Activated CD4-positive, CD25-positive, alpha-beta regulatory T cell treated with anti-CD3 and anti-CD28 coated beads, Interleukin-2, amount 50 U/mL, for 16 hours (primary cell): ENCODE measurements around the gene MMEL1.

Experiments used
- DNase-seq: peaks from one replicate; pipeline ENCODE4 v3.0.0-alpha.2; 2020; ENCODE audit warnings: low read depth, low spot score

The MMEL1 gene

DNA sequence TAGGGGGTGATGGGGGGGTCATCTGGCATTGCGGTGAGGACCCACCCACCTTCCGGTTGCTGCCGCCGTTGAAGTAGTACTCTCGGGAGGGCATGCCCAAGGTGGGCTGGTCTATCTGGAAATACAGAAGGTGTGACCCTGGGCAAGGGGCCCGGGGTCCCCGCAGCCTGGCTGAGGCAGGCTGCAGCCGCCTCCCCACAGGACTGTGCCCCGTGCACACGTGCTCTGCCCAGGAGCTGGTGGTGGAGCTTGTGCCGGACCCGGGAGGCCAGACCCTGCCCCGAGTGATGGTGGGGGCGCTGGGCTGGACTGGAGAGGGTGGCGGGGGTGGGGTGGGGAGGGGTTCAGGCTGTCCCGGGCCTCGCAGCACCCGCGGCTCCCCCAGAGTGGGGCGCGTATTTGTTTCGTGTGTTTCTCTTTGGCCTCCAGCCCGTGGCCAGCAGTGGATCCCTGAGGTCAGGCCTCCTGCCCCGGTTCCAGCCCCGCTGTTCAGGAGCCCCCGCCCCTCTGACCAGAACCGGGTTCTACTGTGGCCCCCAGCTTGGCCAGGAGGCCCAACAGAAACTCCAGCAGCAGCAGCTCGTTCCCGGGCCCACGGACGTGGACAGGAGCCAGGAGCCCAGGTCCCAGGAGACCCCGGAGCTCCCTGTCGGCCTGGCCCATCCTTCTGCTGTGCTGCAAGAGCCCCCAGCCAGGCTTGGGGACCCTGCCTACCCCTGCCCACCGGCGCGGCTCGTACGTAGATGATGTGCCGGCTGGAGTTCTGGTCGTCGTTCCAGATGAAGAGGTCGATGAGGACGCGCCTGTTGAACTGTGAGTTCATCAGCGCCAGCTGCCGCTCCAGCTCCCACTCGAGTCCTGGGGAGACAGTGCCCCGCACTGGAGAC is 27.1 kb downstream of the MMEL1 start:
- DNase-seq: no peak

DNA sequence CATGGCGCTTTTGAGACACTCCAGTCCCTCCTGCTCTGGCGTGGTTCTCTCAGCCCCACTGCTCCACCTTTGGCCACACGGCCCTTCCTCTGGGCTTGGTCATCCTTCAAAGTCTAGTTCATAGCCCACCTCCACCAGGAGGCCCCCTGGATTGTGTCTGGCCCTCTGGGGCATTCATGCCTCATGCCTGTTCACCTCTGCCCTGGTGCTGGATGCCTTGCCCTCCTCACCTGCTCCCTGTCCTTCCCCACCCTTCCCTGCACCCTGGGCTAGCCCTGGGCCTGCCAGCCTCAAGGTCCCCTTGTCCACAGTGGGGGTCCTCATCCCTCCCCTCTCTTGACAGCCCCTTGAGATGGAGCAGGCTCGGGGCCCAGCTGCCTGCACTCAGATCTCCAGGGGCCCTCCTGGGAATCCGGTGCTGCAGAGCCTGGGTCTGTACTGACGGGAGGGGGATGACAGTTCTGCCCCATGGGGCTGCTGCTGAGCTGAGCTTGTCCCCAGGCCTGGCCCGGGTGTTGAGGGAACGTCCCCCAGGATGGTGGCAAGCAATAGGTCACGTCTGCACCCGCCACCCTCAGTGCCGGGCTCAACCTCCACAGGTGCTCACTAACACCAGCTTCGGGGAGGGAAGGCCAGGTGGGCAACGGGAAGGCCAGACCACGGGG is 27.8 kb downstream of the MMEL1 start:
- DNase-seq: no peak

DNA sequence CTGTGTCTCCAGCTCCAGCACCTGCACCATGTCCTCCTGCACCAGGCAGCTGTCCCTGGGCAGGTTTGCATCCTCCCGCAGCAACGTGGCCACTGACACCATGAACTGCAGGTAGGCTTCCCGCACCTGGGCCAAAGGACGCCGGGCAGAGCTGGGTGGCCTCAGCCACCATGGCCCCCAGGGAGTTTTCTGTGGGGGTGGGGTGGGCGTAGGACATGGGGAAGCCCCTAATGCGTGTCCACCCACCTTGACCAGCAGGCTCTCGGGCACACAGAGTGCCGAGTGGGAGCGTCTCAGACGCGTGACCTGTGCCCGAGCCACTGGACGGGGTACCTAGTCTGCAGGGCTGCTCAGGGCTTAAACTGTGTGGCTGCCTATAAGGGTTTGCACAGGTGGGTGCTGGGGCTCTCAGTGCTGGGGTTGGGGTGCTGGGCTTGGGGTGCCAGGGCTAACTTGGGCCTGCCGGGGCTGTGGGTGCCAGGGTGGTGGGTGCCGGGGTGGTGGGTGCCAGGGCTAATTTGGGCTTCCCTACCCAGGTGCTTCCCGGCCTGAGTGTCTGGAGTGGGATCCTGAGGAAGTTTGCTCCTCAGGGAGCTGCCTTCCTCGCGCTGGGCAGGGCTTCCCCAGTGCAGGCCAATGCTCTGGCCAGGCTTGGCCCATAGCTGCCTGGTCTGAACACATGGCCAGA is 28.5 kb downstream of the MMEL1 start:
- DNase-seq: no peak

DNA sequence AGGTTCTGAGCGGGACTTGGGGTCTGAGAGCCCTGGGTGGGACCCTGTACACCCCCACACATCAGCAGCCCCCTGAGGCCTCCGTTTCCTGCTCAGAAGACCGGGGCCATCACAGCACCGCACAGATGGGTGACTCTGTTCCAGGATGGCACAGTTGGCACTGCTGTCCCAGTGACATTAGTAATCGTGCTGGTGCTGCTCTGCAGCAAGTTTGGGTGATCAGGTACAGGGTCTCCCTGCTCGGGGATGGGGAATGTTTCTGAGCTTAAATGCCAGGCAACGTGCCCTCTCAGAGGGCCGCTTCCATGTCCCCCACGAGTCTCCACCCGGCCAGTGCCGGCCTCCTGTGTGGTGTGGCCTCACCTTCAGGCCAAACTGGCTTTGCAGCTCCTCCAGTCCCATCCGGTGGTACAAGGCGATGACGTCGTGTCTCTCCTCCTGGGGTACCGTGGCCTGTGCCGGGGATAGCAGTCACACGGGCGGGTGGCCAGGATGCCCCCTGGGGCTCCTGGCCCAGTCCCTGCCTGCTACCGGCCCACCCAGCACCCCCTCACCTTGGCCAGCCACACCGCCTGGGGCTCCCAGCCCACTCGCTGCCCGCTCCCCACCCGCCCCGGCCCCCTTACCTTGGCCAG is 29.2 kb downstream of the MMEL1 start:
- DNase-seq: no peak

DNA sequence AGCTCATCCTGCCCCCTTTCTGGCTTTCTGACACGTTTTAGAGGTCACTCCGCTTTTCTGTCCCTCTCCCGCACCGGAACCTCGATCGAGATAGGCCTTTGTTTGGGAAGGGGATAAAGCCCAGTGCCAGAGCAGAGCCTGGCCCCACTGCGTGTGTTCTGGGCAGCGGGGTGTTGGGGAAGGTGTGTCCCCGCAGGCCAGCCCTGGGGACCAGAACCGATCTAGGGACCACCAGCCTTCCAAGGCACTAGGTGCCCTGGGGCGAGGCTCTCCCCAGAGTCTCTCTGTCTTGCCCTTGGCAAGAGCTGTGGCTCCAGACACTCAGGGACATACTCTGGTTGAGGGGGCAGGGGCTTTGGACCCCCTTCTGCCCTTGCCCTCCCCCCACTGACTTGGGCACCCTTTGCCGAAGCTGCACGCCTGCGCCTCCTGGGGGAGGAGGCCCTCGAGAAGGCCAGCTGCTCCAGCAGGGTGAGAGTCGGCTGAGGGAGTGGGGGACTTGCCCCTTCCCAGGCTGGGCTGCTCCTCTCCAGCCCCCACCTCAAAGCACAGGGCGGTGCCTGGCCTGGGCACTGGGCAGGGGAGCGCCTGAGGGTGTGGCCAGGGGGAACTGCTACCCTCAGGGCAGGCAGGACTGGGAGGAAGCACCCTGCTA is 29.8 kb downstream of the MMEL1 start:
- no peak for DNase-seq

DNA sequence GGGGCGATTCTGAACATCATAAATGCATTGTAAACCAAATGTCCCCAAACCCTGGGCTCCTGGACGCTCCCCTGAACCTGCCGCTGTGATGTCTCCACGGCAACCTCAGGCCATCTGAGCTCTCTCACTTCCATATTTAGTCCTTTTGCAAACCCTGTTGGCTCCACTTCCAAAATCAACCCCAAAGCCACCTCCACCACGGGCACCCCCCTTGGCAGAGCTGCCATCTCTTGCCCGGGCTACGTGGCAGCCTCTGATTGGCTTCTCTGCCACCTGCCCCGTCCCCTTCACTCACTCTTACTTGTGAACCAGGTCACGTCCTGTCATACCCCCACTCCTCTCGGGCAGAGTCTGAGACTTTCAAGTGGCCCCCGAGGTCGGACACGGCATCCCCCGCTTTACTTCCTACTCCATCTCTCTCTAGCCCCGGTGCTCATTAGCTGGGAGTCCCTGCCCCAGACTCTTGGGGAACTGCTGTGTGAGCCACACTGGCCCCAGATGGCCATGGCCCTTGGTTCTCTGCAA is 30.4 kb downstream of the MMEL1 start:
- DNase-seq: no peak

DNA sequence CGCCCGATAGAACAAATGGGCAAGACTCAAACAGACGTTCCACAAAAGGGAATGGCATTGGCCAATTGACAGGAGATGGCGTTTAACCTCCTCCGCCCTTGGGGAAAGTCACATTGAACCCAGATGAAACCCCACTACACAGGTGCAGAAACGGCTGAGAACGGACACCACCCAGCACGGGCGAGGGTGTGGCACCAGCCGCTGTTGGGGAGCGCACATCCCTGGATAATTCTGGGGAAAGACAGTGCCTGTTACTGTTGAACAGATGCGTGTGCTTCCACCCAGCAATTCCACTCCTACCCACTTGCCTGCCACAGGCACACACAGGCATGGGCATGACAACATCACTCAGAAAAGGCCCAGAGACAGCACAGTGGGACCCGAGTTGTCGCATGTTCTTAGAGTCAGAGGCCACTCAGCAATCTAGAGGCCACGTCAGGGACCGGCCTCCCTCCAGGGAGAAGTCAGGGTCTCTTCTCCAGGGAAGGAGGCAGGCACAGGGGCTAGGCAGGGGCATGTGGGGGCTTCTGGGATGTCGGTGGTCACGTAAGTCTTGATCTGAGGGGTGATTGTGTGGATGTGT is 31.0 kb downstream of the MMEL1 start:
- no peak for DNase-seq

DNA sequence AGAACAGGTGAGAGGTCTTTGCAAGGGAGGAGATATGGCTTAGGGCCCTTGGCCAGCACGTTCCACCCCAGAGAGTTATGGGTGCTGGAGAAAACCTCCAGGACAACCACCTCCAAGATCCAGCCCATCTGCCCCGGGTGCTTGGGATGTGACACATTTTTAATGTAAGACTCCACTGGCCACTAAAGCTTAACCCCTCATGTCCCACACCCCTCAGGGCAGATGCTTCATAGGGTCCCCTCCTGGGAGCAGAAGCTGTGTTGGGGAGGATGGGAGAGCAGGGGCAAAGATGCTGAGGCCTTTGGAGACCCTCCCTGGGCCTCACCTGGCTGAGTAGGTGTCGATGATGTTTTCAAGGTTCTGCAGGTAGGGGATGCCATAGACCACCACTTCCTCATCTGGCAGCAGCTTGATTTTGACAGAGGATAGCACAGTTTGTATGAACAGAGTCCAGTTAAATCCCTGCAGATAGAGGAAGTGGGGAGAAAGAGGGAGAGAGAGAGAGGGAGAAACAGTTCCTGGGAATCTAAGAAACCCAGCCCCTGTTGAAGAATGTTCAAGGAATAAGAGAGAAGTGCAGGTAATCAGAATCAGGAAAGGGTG is 34.4 kb downstream of the MMEL1 start:
- DNase-seq: no peak

DNA sequence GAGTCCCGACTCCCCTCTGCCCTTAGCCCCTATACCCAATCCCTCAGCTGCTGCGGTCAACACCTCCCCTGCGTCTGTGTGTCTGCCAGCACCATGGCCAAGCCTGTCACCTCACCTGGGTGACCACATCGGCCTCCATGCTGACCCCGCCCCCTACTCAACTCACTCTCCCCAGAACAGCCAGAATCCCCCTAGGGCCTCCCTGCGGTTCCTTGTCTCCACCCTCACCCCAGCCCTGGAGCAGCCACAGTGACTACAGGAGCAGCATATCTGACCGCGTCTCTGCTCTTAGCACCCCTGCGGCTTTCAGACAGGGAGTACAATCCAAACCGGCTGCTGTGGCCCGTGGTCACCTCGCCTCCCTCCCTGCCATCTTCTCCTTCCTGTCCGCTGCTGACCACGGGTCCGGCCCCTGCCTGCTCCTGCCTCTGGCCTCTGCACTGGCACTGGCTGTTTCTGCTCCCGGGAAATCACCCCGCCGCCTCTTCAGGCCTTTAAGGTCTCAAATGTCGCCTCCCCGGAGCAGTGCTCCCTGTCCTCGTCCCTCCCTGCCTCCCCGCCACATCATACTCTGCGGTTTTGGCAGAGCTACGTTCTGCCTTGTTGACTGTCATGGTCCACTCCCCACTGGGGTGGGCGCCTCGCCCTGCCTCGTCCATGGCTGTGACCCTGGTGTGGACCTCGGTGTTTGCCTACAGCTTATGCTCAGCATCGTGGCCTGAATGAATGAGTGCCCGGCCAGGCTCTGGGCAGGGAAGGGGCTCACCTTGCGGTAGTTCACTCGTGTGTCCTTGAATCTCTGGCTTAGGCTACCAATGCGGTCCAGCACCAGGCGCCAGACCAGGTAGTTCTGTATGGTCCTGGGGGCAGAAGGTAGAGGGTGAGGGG is 35.1 kb downstream of the MMEL1 start:
- no peak for DNase-seq

DNA sequence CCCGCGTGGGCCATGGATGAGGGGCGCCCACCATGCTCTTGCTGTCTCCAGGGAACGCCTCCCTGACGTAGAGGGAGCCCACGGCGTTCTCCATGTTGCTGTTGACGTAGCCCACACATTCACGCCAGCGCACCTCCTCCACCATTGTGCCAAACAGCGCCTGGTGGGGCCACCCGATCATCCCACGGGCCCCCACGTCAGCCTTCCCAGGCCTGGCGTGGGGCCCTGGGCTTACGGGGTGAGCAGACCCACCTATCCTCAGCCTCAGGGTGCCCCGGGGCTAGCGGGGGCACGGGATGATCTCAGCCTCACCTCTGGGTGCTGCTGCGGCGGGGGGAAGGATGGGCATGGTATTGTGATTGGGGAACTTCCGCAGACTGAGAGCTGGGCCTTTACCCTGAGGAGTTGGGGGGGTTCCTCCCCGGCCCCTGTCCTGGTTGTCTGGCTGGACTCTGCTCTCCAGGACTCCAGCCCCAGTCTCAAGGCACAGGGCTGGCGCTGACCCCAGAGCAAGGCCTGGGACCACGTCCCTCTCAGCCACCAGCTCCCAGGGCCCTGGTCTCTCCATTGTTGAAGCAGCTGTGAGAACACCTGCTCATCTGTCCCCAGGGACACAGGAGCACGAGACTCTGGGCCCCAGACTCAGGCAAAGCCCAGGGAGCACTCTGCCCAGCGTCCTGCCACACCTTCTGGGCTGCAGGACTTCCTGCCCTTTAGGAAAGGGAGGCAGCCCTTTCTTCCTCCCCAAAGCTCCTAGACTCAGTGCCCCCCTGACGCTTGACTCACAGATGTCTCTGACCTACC is 36.1 kb downstream of the MMEL1 start:
- no peak for DNase-seq

DNA sequence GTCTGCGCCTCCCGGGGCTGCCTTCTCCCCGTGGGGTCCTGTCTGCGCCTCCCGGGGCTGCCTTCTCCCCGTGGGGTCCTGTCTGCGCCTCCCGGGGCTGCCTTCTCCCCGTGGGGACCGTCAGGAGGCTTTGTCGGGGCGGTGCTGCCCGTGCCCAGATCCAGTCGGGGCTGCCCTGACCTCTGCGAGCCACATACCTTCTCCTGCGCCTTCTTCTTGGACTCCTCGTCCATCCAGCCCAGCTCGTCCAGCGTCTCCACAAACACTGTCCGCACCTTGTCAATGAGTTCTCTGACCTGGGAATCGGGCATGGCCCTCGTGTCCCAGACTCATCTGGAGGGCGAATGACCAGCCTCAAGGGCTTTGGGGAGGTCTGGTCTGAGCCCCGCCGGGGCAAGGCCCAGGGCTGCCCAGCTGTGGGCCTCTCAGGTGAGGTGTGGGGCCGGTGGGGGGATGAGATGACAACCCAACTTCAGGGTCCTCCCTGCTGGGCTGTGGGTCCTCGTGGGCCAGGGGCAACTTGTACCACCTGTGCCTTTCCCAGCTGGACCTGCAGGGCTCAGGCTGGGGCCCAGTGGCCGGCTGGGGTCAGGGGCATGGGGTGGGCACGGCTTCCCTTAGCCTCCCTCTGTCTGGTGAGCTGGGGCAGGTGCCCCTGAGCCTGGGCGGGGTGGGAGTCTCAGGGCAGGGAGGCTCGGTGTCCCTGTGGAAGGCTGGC is 36.8 kb downstream of the MMEL1 start:
- DNase-seq: no peak

DNA sequence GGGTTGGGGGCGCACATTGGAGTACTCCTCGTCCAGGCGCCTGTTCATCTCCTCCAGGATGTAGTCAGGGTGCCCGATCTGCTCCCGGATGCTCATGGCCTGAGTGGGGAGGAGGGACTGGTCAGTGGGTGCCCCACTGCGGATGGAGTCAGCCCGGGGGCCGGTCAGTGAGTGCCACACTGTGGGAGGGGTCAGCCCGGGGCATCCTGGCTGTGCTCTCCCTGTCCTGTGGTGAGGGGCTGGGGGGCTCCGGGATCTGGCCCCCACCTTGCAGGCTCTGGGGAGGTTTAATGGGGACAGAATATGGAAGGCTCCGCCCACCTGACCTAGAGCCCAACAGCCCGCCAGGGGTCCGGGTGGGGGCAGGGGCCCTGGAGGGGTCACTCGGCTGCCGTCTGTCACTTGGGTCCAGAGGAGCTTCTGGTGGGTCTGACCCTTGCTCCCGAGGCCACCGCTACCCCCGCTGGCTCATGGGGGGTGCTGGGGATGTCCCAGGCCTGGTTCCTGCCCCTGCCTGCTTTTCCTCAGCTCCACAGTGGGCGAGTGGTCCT is 37.5 kb downstream of the MMEL1 start:
- no peak for DNase-seq

DNA sequence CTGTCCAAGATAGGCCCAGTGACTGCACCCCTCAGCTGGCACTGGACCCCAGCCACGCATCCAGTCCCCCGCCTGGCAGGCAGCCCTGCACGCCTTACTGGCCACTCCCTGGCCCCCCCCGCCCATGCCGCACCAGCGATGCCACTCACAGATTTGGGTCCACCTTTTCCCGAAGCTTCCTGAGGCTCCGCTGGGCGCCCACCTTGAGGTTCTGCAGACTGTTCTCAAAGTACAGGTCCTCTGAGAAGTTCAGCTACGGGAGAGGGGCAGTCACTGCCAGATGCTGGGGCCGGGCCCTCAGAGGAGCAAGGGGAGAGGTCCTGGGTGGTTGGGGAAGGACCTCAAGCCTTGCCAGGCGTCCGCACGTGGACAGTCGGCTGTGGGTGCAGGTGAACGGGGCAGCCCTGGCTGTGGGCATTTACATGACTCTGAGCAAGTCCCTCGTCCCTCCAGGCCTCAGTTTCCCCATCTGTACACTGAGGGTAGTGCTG is 38.1 kb downstream of the MMEL1 start:
- no peak for DNase-seq

DNA sequence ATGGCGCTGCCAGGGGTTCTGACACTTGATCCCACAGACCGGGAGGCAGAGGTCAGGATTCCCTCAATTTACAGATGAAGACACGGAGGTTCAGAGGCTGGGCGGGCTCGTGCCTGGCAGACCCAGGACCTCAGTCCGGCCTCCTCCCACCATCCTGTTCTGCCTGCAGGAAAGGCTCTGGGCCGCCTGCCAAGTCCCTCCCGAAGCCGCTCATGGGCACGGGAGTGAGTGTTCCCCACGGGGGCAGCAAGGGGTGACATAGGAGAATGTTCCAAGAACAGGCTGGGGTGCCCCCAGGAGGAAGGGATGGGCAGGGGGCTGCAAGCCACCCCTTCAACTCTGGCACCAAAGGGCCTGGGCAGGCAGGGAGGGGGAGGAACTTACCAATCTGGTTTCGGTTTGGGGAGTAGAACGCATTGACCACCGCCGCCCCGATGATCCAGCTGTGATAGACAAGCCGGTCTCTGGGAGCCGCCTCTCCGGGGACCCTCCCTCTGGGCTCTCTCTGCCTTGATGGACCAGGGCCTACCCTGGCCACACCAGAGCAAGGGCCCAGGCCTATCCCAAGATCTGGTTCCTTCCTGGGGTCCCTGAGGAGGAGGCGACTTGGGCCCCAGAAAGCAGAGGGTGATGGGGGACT is 38.7 kb downstream of the MMEL1 start:
- no peak for DNase-seq

DNA sequence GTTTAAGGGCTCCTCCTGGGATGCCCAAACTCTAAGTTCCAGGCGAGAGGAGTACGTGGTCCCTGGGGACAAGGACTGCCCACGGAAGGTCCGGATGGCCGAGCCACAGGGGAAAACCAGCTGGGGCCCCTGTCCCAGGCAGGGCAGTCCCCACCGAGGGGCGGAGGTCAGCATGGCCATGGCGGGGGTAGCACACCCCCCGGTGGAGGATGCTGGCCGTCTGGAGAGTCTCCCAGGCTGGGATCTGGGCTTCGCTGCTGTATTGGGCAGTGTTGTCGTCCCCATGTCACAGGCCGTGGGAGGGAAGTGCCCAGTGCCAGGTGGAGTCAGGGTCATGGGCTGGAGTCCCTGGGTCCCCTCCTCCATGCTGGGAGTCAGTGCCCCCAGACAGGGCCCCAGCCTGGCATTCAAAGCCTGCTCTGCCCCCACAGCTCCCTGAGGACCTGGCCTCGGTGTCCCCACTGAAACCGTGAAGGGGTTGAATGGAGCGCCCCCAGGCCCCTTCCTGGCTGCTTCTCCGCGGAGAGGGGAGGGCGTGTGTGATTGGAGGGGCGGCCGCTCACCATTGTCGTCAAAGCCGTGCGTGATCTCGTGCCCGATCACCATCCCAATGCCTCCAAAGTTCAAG is 39.5 kb downstream of the MMEL1 start:
- no peak for DNase-seq

DNA sequence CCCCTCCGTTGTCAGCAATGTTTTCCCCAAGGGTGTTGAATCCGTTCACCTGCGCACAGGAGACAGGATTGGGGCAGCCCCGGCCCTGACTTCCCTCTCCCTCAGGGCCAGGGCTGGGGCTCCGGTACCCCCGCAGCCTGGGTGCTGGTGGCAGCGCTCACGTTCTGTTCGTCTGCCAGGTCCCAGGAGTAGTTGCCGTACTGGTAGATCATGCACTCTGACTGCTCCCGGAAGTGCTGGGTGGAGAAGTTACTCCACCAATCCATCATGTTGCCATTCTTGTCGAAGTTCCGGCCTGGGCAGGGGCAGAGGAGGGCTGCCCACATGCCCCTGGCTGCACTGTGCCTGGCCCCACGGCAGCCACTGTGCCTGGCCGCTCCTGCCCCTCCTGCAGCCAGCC is 40.1 kb downstream of the MMEL1 start:
- no peak for DNase-seq
